Nephron (organoid): Measurements from ENCODE around the gene BAD.
"Not testable (repeated sequence)": the region's sequence is repeated elsewhere in the genome, so short reads cannot be mapped to it uniquely, and the experiment has no call there.

Experiments used
- H3K27ac Mint-ChIP-seq, 3 experiments: 2 replicates each; pipeline ENCODE4 v1.8.0; 2020; ENCODE audit warnings: mixed read lengths in 3 of 3, mild to moderate bottlenecking in 2 of 3, moderate library complexity in 1 of 3
- H3K27me3 Mint-ChIP-seq: 2 replicates; pipeline ENCODE4 v1.8.0; 2021; ENCODE audit warnings: low read depth, mild to moderate bottlenecking, moderate library complexity, mixed read lengths
- H3K36me3 Mint-ChIP-seq: 2 replicates; pipeline ENCODE4 v1.8.0; 2020; ENCODE audit warnings: low read depth, mixed read lengths
- H3K4me1 Mint-ChIP-seq: 2 replicates; pipeline ENCODE4 v1.8.0; 2020; ENCODE audit warnings: mixed read lengths
- H3K4me3 Mint-ChIP-seq, 3 experiments: 2 replicates each; pipeline ENCODE4 v1.8.0; 2020; ENCODE audit warnings: mild to moderate bottlenecking in 3 of 3, mixed read lengths in 3 of 3, moderate library complexity in 2 of 3
- H3K9me3 Mint-ChIP-seq: 2 replicates; pipeline ENCODE4 v1.8.0; 2020; ENCODE audit warnings: mixed read lengths
- TF ChIP-seq, protein P1 (sequence below), 3 experiments: fragments of 200-600 bp; sonication (generic); IDR thresholded peaks; one replicate each; pipeline ENCODE4 v1.5.0; 2021; ENCODE audit warnings: antibody characterized with exemption in 3 of 3; ENCODE audit not compliant: unreplicated experiment in 3 of 3

BAD gene

DNA sequence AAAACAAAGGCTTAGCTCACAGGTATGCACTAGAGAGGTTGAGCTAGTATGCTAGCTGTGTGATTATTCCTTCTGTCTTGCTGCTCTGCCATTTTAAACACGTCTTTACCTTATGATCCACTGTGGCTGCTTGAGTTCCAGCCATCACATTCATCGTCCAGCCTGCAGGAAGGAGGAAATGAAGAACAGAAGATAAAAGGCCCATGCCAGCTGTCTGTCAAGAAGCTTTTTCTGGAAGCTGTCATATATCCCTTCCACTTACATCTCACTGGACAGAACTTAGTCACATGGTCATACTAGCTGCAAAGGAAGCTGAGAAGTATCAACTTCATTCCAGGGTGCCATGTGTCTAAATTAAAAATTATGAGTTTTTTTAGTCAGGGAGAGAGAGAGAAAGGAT lies 42.9 kb upstream of the BAD start:
- Mint-ChIP-seq H3K4me1 (no peaks in the 10 kb centered on the region), H3K27ac (no peak overlapping the region), H3K36me3 (no peaks in the 10 kb centered on the region), H3K9me3 (no peaks in the 10 kb centered on the region), H3K27me3 (no peaks in the 10 kb centered on the region), H3K4me3 (no peak overlapping the region)
- TF ChIP-seq, protein P1, sequence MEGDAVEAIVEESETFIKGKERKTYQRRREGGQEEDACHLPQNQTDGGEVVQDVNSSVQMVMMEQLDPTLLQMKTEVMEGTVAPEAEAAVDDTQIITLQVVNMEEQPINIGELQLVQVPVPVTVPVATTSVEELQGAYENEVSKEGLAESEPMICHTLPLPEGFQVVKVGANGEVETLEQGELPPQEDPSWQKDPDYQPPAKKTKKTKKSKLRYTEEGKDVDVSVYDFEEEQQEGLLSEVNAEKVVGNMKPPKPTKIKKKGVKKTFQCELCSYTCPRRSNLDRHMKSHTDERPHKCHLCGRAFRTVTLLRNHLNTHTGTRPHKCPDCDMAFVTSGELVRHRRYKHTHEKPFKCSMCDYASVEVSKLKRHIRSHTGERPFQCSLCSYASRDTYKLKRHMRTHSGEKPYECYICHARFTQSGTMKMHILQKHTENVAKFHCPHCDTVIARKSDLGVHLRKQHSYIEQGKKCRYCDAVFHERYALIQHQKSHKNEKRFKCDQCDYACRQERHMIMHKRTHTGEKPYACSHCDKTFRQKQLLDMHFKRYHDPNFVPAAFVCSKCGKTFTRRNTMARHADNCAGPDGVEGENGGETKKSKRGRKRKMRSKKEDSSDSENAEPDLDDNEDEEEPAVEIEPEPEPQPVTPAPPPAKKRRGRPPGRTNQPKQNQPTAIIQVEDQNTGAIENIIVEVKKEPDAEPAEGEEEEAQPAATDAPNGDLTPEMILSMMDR (IDR thresholded peaks at IDR 0.05; ENCODE audit: unreplicated experiment in 3 of 3) = no peak

DNA sequence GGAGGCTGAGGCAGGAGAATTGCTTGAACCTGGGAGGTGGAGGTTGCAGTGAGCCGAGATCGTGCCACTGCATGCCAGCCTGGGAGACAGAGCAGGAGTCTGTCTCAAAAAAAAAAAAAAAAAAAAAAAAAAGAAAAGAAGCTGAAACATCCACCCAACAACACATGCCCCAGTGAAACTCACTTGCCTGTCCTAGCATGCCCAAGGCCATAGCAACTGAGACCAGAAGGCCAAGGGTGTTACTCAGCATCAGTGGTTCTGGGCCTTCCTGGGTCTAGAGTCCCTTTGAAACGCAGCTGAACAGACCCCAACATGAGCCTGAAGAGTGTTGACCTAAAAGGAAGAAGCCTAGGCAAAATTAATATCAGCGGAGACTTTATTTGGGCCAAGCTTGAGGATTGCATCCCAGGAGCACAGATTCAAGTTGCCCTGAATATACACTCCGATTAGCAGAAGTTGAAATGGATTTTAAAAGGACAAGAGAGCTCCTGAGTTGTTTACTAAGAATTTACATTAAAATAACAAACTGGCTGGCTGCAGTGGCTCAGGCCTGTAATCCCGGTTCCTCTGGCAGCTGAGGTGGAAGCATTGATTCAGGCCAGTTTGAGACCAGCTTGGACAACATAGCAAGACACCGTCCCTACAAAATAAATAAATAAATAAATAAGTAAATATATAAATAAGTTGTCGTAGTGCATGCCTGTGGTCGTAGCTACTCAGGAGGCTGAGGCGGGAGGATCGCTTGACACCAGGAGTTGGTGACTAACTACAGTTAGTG lies 40.4 kb upstream of the BAD start:
- Mint-ChIP-seq H3K27ac (no peak overlapping the region), H3K27me3 (no peaks in the 10 kb centered on the region), H3K9me3 (no peaks in the 10 kb centered on the region), H3K36me3 (peaks cover 9% of the 10 kb centered on the region), H3K4me3 (no peak overlapping the region), H3K4me1 (no peaks in the 10 kb centered on the region)
- TF ChIP-seq, protein P1 (IDR thresholded peaks at IDR 0.05; ENCODE audit: unreplicated experiment in 3 of 3) = no peak

DNA sequence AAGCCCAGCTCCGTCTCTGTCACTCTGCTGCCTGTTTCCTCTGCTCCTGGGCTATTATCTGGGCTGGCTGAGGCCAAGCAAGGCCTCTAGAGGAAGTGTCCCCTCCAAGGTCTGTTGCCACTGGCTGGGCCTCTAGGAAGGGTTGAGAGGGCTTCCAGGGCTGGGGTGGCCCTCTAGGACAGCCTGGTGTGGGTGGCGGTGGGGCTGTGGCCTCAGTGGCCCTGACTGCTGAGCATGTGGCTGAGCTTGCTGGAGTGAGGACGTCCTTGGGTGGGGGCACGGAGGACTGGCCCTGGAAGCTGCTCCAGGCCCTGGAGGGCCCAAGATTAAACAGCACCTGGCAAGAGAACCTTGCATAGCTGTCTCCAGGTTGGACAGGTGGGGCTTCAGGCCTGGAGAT lies 39.5 kb upstream of the BAD start:
- not testable (repeated sequence) for H3K36me3 Mint-ChIP-seq, H3K4me1 Mint-ChIP-seq, H3K27ac Mint-ChIP-seq, H3K27me3 Mint-ChIP-seq, H3K9me3 Mint-ChIP-seq
- peak overlapping the region in 1 of 3 experiments; percentile 36 for H3K4me3 Mint-ChIP-seq

DNA sequence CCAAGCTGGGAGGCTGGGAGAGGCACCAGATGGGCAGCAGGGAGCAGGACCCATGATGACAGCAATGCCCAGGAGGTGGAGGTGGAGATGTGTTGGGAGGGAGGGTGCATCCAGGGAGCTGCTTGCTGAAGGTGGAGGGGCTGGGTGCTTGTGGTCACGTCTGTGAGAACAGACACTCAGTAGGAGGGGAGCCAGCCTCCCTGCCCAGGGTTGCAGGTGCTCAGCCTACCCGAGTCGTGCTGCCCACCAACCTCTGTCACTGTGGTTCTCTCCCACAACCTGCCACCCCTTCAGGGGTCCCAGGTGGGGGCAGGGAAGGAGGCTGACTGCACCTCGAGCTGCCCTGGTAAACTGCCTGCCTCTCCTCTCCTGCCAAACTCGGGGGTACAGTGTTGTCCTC lies 38.9 kb upstream of the BAD start:
- TF ChIP-seq, protein P1 (IDR thresholded peaks at IDR 0.05; ENCODE audit: unreplicated experiment in 3 of 3) = no peak
- H3K27me3 Mint-ChIP-seq = no peaks in the 10 kb centered on the region
- H3K4me1 Mint-ChIP-seq = peaks cover 7% of the 10 kb centered on the region
- H3K36me3 Mint-ChIP-seq = peaks cover 9% of the 10 kb centered on the region
- H3K4me3 Mint-ChIP-seq = peak overlapping the region; percentile 9 to 71 (median 58)
- no peak overlapping the region for H3K27ac Mint-ChIP-seq
- no peaks in the 10 kb centered on the region for H3K9me3 Mint-ChIP-seq

DNA sequence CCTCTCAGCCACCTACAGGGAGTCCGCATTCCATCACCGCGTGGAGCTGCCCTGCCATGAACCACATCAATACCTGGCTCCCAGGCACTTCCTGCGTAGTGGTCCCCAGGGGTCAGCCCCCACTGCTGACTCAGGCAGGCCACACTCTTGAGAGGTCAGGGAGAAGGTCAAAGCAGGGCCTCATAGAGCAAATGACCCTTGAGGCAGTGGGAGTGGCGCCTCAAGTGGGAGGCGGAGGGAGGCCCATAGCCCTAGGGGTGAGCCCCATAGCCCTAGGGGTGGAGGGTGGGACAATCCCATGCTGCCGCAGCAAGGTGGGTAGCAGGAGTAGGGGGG lies 38.4 kb upstream of the BAD start:
- Mint-ChIP-seq H3K4me1 (peaks cover 8% of the 10 kb centered on the region), H3K4me3 (no peak overlapping the region), H3K36me3 (peaks cover 9% of the 10 kb centered on the region), H3K27me3 (no peaks in the 10 kb centered on the region), H3K27ac (no peak overlapping the region), H3K9me3 (no peaks in the 10 kb centered on the region)
- TF ChIP-seq, protein P1 (IDR thresholded peaks at IDR 0.05; ENCODE audit: unreplicated experiment in 3 of 3) = no peak

DNA sequence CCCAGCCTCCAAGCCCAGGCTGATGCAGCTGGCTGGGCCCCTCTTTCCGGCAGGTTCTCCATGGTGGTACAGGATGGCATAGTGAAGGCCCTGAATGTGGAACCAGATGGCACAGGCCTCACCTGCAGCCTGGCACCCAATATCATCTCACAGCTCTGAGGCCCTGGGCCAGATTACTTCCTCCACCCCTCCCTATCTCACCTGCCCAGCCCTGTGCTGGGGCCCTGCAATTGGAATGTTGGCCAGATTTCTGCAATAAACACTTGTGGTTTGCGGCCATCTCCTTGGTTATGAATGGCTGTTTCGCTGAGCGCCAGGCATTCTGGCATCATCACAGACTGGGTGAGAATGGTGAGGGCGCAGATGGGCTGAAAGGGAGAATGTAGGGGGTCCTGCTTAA lies 37.1 kb upstream of the BAD start:
- peak overlapping the region; percentile 64 to 77 (median 76) for H3K4me3 Mint-ChIP-seq
- peaks cover 16% of the 10 kb centered on the region for H3K4me1 Mint-ChIP-seq
- H3K27ac Mint-ChIP-seq = peak overlapping the region in 1 of 3 experiments; percentile 35
- no peaks in the 10 kb centered on the region for H3K9me3 Mint-ChIP-seq
- TF ChIP-seq, protein P1 (IDR thresholded peaks at IDR 0.05; ENCODE audit: unreplicated experiment in 3 of 3) = no peak
- no peaks in the 10 kb centered on the region for H3K27me3 Mint-ChIP-seq
- H3K36me3 Mint-ChIP-seq = peaks cover 9% of the 10 kb centered on the region
